GM12892 (cell line): ENCODE data around the gene PLEKHG7.

ENCODE experiments used
- POLR2A ChIP-seq: IDR thresholded peaks from 2 replicates; pipeline ENCODE4 v1.6.1; 2011; ENCODE audit warnings: low read depth, low read length, control low read depth
- POLR2AphosphoS5 ChIP-seq: IDR thresholded peaks from 2 replicates; pipeline ENCODE4 v1.6.1; 2011; ENCODE audit warnings: low read depth, low read length, control low read depth
- TAF1 ChIP-seq: IDR thresholded peaks from 2 replicates; pipeline ENCODE4 v1.6.1; 2011; ENCODE audit warnings: low read depth, mild to moderate bottlenecking, control low read depth, low read length, borderline replicate concordance

DNA sequence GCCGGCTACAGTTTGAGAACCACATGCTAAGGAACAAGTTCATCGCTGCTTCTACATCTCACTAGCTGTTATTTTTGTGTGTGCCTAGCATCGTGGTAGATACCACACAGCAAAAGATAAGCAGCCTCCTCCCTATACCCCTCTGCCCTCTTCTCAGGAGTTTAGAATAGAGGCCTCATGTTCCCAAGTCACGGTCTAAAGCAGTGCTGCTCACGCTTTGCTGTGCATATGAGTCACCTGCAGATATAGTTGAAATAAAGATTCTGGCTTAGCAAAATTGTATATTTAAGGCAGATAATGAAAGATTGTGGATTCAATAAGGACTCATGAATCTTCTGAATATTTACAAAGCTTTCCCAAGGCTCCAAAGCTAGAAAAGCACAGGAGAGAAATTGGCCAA lies 28.0 kb downstream of the PLEKHG7 start:
- TF ChIP-seq POLR2A (no peak), POLR2AphosphoS5 (no peak), TAF1 (no peak)
